A549 (cell line): Measurements from ENCODE around the gene PIM1. TPM values are rescaled to one million over a fixed set of nuclear protein-coding genes. Genes with fewer than 3 reads are reported as not detected.

Experiments
- ATAC-seq, 2 experiments: fragments of 200-7000 bp in 1 of 2; fragments of >200 bp in 1 of 2; cut with Nextera tagmentation in 1 of 2; cut with Tn5 transposase in 1 of 2; 3 replicates each; pipeline versions ENCODE4 v1.8.0 to v1.9.1; 2018 to 2020; ENCODE audit warnings: mild to moderate bottlenecking in 1 of 2, moderate library complexity in 1 of 2
- CTCF ChIA-PET: fragments of 300-600 bp; sonication (Branson Sonifier 250); formaldehyde crosslinking; extraction: SDS; loops from one replicate; lab custom pipeline; 2021; ENCODE audit warnings: antibody characterized with exemption, inconsistent platforms; lab: Yijun Ruan, JAX
- POLR2A ChIA-PET: fragments of 350-600 bp; formaldehyde crosslinking; extraction: SDS; loops from one replicate; lab custom pipeline; 2021; ENCODE audit warnings: antibody characterized with exemption, inconsistent platforms; lab: Yijun Ruan, JAX
- DNase-seq, 2 experiments: peaks; one replicate each; pipeline versions ENCODE4 v3.0.0 to v3.0.0-alpha.2; 2011 to 2016; ENCODE audit warnings: low read depth in 1 of 2, low spot score in 1 of 2
- FAIRE-seq: peaks from 2 replicates; lab custom pipeline; 2011; peaks lifted over from hg19 to GRCh38; lab: Jason Lieb, UNC
- H3K27ac ChIP-seq, 2 experiments: fragments of >200 bp; sonication (Bioruptor Twin); formaldehyde crosslinking; 3 replicates each; pipeline ENCODE4 v1.5.1; 2016 to 2017
- H3K4me1 ChIP-seq: fragments of >200 bp; sonication (Bioruptor Twin); formaldehyde crosslinking; 3 replicates; pipeline ENCODE4 v1.6.1; 2016
- H3K4me2 ChIP-seq: fragments of >200 bp; sonication (Bioruptor Twin); formaldehyde crosslinking; 3 replicates; pipeline ENCODE4 v1.6.1; 2016
- H3K4me3 ChIP-seq: fragments of >200 bp; sonication (Bioruptor Twin); formaldehyde crosslinking; 3 replicates; pipeline ENCODE4 v1.5.1; 2016
- H3K9me3 ChIP-seq: fragments of >200 bp; sonication (Bioruptor Twin); formaldehyde crosslinking; 3 replicates; pipeline ENCODE4 v1.6.1; 2016
- CBX8 ChIP-seq: fragments of 200-600 bp; sonication (generic); IDR thresholded peaks from 2 replicates; pipeline ENCODE4 v1.6.1; 2016
- EP300 ChIP-seq, 2 experiments: fragments of >200 bp; sonication (Bioruptor Twin); formaldehyde crosslinking; IDR thresholded peaks; 2 replicates in 1 of 2; 3 replicates in 1 of 2; pipeline ENCODE4 v1.6.1; 2016 to 2017
- ESRRA ChIP-seq: fragments of 150-350 bp; IDR thresholded peaks from 2 replicates; pipeline ENCODE4 v1.6.1; 2014; ENCODE audit warnings: mild to moderate bottlenecking, low read length, borderline replicate concordance
- FOSB ChIP-seq: fragments of 250-450 bp; sonication (Bioruptor Pico); IDR thresholded peaks from 2 replicates; pipeline ENCODE4 v1.5.0; 2020; ENCODE audit warnings: mild to moderate bottlenecking, moderate library complexity
- HMGXB4 ChIP-seq: fragments of 250-450 bp; sonication (Bioruptor Pico); IDR thresholded peaks from 2 replicates; pipeline ENCODE4 v1.5.0; 2021; ENCODE audit warnings: mild to moderate bottlenecking, moderate library complexity, borderline replicate concordance
- HOXB5 ChIP-seq: fragments of 250-450 bp; sonication (Bioruptor Pico); IDR thresholded peaks from 2 replicates; pipeline ENCODE4 v1.5.0; 2020; ENCODE audit warnings: mild to moderate bottlenecking, moderate library complexity
- JUN ChIP-seq, 2 experiments: fragments of >200 bp; sonication (Bioruptor Twin); formaldehyde crosslinking; IDR thresholded peaks; 2 replicates in 1 of 2; 3 replicates in 1 of 2; pipeline ENCODE4 v1.6.1; 2016 to 2017
- KDM5A ChIP-seq: fragments of 200-600 bp; sonication (generic); IDR thresholded peaks from 2 replicates; pipeline ENCODE4 v1.6.1; 2016; ENCODE audit warnings: antibody characterized with exemption, mild to moderate bottlenecking
- MAZ ChIP-seq: fragments of 150-350 bp; IDR thresholded peaks from 2 replicates; pipeline ENCODE4 v1.6.1; 2014; ENCODE audit warnings: antibody characterized with exemption, low read depth, low read length, borderline replicate concordance
- MYC ChIP-seq: IDR thresholded peaks from 2 replicates; pipeline ENCODE4 v1.6.1; 2012; ENCODE audit warnings: mild to moderate bottlenecking, inconsistent platforms, low read length, improper control_type of control experiment, borderline replicate concordance
- NFE2L2 ChIP-seq: fragments of 150-350 bp; conservative IDR thresholded peaks from 2 replicates; pipeline ENCODE4 v1.6.1; 2014; ENCODE audit warnings: low read length
- PBX3 ChIP-seq: IDR thresholded peaks from 2 replicates; pipeline ENCODE4 v1.6.1; 2012
- PHF8 ChIP-seq: fragments of 200-600 bp; sonication (generic); IDR thresholded peaks from 2 replicates; pipeline ENCODE4 v1.6.1; 2016; ENCODE audit warnings: low read depth, mild to moderate bottlenecking, antibody characterized with exemption, moderate library complexity, borderline replicate concordance
- POLR2A ChIP-seq: IDR thresholded peaks from 2 replicates; pipeline ENCODE4 v1.6.1; 2012; ENCODE audit warnings: mild to moderate bottlenecking, low read length
- RAD21 ChIP-seq, 2 experiments: fragments of >200 bp in 1 of 2; sonication (Bioruptor Twin) in 1 of 2; formaldehyde crosslinking in 1 of 2; IDR thresholded peaks in 1 of 2; conservative IDR thresholded peaks in 1 of 2; 2 replicates in 1 of 2; 3 replicates in 1 of 2; pipeline ENCODE4 v1.6.1; 2012 to 2018; ENCODE audit warnings: inconsistent platforms in 1 of 2
- RCOR1 ChIP-seq: fragments of 150-350 bp; IDR thresholded peaks from 2 replicates; pipeline ENCODE4 v1.6.1; 2014; ENCODE audit warnings: antibody characterized with exemption, low read length, low read depth
- SMC3 ChIP-seq: fragments of >200 bp; sonication (Bioruptor Twin); formaldehyde crosslinking; IDR thresholded peaks from 3 replicates; pipeline ENCODE4 v1.6.1; 2018; ENCODE audit warnings: inconsistent platforms
- ZC3H11A ChIP-seq: fragments of 450-650 bp; IDR thresholded peaks from 2 replicates; pipeline ENCODE4 v1.6.1; 2014; ENCODE audit warnings: antibody characterized with exemption, mild to moderate bottlenecking
- WGBS: methylation state at CpG from one replicate; pipeline ENCODE4 v1.1.6; 2017; ENCODE audit errors: missing lambda C conversion rate; 5-methylcytosine and 5-hydroxymethylcytosine counted together
- polyA plus RNA-seq, 4 experiments: library from polyadenylated mRNA; depleted of rRNA in 3 of 4; stranded (reverse); fragments of >200 nt; fragmentation: RNase III in 1 of 4; extraction: RNeasy Plus Mini Kit Qiagen cat#74134 plus additional on column Dnase treatment in 1 of 4; gene quantifications; 2 replicates in 3 of 4; 3 replicates in 1 of 4; pipeline ENCODE4 v1.2.3, GENCODE V29; 2011 to 2017
- TF ChIP-seq, protein P1 (sequence below): fragments of 200-600 bp; sonication (generic); IDR thresholded peaks from 2 replicates; pipeline ENCODE4 v1.6.1; 2016; ENCODE audit warnings: antibody characterized with exemption, mild to moderate bottlenecking, moderate library complexity
- TF ChIP-seq, protein P2 (sequence below): IDR thresholded peaks from 2 replicates; pipeline ENCODE4 v1.6.1; 2012; ENCODE audit warnings: low read depth, borderline replicate concordance
- TF ChIP-seq, protein P3 (sequence below): fragments of >200 bp; sonication (Bioruptor Twin); formaldehyde crosslinking; IDR thresholded peaks from 3 replicates; pipeline ENCODE4 v1.5.1; 2016

PIM1 gene
- polyA plus RNA-seq, 2 of the 4 experiments (the other 2 are of a cell fraction), result 15.4 to 19.0 TPM

- no peak for TF ChIP-seq CBX8
Observed at GRCh38 chr6:37208793-37209192, 38.8 kb downstream of the PIM1 start (continued).

DNA sequence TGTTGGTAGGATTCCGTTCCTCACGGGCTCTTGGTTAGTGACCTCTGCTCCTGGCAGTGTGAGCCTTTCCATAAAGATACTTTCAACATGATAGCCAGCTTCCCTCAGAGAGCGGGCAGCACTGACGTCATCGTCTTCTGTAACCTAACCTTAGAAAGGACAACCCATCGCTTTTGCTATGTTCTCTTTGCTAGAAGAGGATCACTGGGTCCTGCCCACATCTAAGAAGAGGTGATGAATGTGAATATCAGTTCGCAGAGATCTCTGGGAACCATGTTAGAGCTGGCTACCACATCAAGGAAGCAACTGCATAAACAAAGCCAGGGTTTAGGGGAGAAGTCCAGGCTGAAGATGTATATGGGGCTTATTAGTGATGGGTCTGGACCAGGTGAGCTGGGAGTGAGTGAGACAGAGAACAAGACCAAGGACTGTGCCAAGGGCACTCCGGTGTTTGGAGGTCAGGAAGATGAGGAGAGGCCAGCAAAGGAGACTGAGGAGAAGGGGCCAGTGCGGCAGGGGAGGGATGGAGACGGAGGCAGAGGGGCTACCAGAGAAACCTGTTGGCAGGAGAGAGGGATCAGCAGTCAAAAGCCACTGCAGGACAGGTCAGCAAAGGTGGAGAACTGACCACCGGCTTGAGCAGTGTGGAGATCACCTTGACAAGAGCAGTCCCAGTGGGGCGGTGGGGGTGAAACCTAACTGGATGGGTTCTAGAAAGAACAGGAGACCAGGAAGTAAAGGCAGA, 39.7 kb downstream of the PIM1 start:
- Histone ChIP-seq H3K4me2 (no peak overlapping the region), H3K9me3 (no peaks in the 10 kb centered on the region), H3K27ac (peak overlapping the region in 1 of 2 experiments; percentile 50; a peak in 3 of 6 replicates), H3K4me1 (peaks cover 14% of the 10 kb centered on the region)
- CTCF ChIA-PET, result interaction anchor here (0.6 to 25.6 kb wide), 43 partner anchors 7 to 446 kb away, joined by 3 to 546 read pairs (median 4); partner anchors contain the start of genes C6orf89, FGD2 and PIM1
- ATAC-seq, result no peak
- FAIRE-seq, result no peak
- 69% methylated on average over 12 of the region's 12 CpGs for WGBS
- no peak for DNase-seq
- TF ChIP-seq, protein P1, sequence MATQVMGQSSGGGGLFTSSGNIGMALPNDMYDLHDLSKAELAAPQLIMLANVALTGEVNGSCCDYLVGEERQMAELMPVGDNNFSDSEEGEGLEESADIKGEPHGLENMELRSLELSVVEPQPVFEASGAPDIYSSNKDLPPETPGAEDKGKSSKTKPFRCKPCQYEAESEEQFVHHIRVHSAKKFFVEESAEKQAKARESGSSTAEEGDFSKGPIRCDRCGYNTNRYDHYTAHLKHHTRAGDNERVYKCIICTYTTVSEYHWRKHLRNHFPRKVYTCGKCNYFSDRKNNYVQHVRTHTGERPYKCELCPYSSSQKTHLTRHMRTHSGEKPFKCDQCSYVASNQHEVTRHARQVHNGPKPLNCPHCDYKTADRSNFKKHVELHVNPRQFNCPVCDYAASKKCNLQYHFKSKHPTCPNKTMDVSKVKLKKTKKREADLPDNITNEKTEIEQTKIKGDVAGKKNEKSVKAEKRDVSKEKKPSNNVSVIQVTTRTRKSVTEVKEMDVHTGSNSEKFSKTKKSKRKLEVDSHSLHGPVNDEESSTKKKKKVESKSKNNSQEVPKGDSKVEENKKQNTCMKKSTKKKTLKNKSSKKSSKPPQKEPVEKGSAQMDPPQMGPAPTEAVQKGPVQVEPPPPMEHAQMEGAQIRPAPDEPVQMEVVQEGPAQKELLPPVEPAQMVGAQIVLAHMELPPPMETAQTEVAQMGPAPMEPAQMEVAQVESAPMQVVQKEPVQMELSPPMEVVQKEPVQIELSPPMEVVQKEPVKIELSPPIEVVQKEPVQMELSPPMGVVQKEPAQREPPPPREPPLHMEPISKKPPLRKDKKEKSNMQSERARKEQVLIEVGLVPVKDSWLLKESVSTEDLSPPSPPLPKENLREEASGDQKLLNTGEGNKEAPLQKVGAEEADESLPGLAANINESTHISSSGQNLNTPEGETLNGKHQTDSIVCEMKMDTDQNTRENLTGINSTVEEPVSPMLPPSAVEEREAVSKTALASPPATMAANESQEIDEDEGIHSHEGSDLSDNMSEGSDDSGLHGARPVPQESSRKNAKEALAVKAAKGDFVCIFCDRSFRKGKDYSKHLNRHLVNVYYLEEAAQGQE, result no peak
- no peak for TF ChIP-seq ZC3H11A
- no peak for TF ChIP-seq CBX8
- no peak for TF ChIP-seq FOSB
- TF ChIP-seq NFE2L2, result no peak
- no peak for TF ChIP-seq ESRRA
- no peak for TF ChIP-seq RAD21 (conservative IDR thresholded peaks at IDR 0.05 in 1 of 2, IDR thresholded peaks at IDR 0.05 in 1 of 2)
- TF ChIP-seq KDM5A, result no peak
- TF ChIP-seq PHF8, result no peak
- no peak for TF ChIP-seq JUN (IDR thresholded peaks at IDR 0.05)
- no peak for TF ChIP-seq MAZ
- TF ChIP-seq, protein P2, sequence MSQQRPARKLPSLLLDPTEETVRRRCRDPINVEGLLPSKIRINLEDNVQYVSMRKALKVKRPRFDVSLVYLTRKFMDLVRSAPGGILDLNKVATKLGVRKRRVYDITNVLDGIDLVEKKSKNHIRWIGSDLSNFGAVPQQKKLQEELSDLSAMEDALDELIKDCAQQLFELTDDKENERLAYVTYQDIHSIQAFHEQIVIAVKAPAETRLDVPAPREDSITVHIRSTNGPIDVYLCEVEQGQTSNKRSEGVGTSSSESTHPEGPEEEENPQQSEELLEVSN, result no peak
- no peak for TF ChIP-seq RCOR1
- TF ChIP-seq HOXB5, result no peak
- no peak for TF ChIP-seq EP300 (IDR thresholded peaks at IDR 0.05)
- no peak for TF ChIP-seq PBX3
- TF ChIP-seq POLR2A, result no peak
- TF ChIP-seq MYC, result no peak
- TF ChIP-seq, all 56 proteins: peak for 0
- POLR2A ChIA-PET, result interaction anchor here (0.6 kb wide), 1 partner anchor 192 kb away, joined by 3 read pairs; no protein-coding TSS in a partner anchor
- no peak overlapping the region for H3K4me3 ChIP-seq

DNA sequence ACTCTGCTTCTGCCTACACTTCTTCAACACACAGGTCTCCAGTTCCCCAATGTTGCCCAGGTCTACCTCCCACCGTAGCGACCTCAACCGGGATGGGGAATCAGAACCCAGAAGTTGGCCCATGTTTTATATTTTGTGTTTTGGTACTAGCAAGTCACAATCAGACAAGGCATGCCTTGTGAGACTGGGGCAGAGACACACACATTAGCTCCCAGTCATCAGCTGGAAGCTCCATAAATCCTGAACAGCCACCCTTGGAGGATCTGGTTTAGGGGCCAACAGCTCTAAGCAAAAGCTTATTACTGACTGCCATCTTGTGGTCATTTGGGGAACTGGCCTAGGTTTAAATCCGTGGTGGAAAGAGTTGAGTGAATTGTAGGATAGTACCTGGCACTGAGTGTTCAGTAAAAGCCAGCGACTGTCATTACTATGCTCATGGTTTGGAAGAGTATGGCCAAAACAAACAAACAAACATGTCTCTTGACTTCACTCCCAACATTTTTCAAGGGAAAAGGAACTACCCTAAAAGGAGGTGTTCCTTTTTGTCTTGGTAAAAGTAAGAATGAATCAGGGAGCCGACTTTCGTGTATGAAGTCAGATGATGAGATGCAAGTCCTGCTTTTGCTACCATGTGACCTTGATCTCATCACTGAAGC, 40.5 kb downstream of the PIM1 start:
- ChIA-PET POLR2A (interaction anchor here (0.6 kb wide), 1 partner anchor 192 kb away, joined by 3 read pairs; no protein-coding TSS in a partner anchor), CTCF (interaction anchor here (0.6 to 25.6 kb wide), 41 partner anchors 8 to 447 kb away, joined by 3 to 546 read pairs (median 4); partner anchors contain the start of genes C6orf89, FGD2 and PIM1)
- DNase-seq (peak; percentile 49 to 77), ATAC-seq (peak; percentile 89 to 90), FAIRE-seq (no peak)
- Histone ChIP-seq H3K4me1 (peaks cover 6% of the 10 kb centered on the region; the same call in 2 of the 3 replicates), H3K9me3 (no peaks in the 10 kb centered on the region), H3K4me2 (no peak overlapping the region), H3K4me3 (no peak overlapping the region), H3K27ac (peak overlapping the region in 1 of 2 experiments; percentile 51; a peak in 4 of 6 replicates)
- 68% methylated on average over 7 of the region's 7 CpGs for WGBS
- TF ChIP-seq, protein P3, sequence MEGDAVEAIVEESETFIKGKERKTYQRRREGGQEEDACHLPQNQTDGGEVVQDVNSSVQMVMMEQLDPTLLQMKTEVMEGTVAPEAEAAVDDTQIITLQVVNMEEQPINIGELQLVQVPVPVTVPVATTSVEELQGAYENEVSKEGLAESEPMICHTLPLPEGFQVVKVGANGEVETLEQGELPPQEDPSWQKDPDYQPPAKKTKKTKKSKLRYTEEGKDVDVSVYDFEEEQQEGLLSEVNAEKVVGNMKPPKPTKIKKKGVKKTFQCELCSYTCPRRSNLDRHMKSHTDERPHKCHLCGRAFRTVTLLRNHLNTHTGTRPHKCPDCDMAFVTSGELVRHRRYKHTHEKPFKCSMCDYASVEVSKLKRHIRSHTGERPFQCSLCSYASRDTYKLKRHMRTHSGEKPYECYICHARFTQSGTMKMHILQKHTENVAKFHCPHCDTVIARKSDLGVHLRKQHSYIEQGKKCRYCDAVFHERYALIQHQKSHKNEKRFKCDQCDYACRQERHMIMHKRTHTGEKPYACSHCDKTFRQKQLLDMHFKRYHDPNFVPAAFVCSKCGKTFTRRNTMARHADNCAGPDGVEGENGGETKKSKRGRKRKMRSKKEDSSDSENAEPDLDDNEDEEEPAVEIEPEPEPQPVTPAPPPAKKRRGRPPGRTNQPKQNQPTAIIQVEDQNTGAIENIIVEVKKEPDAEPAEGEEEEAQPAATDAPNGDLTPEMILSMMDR, result peak; percentile 88
- no peak for TF ChIP-seq HMGXB4
- TF ChIP-seq SMC3, result peak; percentile 90
- peak; percentile 95 for TF ChIP-seq RAD21 (conservative IDR thresholded peaks at IDR 0.05 in 1 of 2, IDR thresholded peaks at IDR 0.05 in 1 of 2)
- TF ChIP-seq, all 56 proteins: peak for 3
